G401 (cell line): ENCODE results near the gene GOLGA8B. TPM values are rescaled to one million over a fixed set of nuclear protein-coding genes. Genes with fewer than 3 reads are reported as not detected.
"Not testable (repeated sequence)": the region's sequence is repeated elsewhere in the genome, so short reads cannot be mapped to it uniquely, and the experiment has no call there.

Source experiments
- DNase-seq: peaks from one replicate; pipeline ENCODE4 v3.0.0-alpha.2; 2015; ENCODE audit warnings: low spot score
- in situ Hi-C: cut with HindIII; loops from 2 replicates; pipeline ENCODE4 v1.10.0; 2016; ENCODE audit warnings: low sequenced_read_pairs, mixed read lengths
- total RNA-seq: library from RNA; depleted of rRNA; stranded (reverse); fragments of >200 nt; shearing (Covaris generic); gene quantifications from 2 replicates; pipeline ENCODE4 v1.2.3, GENCODE V29; 2014; rRNA removed

GOLGA8B gene
- total RNA-seq, result 13.7 and 51.3 TPM in 2 replicates

DNA sequence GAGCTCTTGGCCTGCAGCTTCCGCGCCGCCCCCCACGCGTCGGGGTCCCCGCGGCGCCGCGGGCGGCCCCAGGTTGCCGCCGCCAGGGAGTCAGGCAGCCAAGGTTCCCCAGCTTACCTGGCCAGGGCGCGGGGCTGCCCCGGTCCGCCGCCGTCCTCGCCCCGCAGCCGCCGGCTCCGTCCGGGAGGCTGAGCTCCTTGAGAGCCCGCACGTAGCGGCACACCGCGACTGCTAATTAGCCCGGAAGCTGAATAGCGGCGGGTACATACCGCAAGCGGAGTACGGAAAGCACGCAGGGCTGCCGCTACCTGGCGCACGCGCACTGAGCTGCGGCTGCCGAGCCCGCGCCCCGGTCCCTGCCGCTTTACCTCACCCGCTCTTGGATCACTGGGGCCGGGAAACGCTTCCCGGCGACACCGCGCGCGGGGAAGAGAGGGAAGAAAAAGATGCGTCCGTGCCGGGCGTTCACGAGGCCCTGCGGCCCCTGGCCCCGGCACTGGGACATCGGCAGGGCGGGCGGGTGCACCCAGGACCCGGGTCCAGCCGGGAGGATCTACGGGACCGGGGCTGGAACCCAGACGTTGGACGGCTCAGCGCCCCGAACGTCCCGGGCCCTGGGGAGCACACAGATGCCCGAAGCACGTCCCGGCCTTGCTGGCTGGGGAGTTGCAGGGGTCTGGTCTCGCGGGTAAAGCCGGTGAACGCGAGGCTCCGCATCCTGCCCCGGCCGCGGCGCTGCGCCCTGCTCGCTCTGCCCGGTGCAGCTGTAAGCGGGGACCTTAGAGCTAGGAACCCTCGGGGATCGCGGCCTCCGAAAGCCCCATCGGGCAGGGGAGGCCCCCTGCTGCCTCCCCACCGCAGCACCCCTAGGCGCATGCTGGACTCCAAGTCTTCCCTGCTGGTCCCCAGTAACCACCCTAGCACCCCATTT is at the start of gene GOLGA8B:
TSS of gene GOLGA8B (minus strand) at position 253 of the 931 bp plus-strand sequence. CDS start 47,739 bp downstream, outside the sequence.
- DNase-seq, result peak; percentile 85
- in situ Hi-C loops, result no loop called here

- in situ Hi-C loops, DNase-seq: not testable (repeated sequence)
Measured at GRCh38 chr15:34633165-34633564, 49.7 kb upstream of the GOLGA8B start.

GRCh38 chr15:34628577-34629152 is 45.2 kb upstream of the GOLGA8B start:
- DNase-seq, result no peak
- in situ Hi-C loops, result no loop called here

DNA sequence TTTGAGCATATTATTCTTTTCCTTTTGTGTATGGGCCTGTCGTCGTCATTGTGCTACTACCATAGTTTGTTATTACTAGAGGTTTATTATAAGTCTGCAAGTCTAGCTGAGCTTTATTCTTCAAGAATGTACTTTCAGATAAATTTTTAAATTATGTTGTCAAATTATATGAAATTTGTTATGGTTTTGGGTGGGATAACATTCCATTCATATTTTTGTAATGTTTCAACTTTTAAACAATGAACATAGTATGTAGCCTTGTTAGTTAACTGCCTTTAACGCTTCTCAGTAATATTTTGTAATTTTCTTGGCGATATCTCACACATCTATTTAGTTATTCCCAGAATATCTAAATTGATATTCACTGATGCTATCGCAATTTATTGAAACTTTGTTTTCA is 41.6 kb upstream of the GOLGA8B start:
- DNase-seq, result no peak
- in situ Hi-C loops, result no loop called here

DNA sequence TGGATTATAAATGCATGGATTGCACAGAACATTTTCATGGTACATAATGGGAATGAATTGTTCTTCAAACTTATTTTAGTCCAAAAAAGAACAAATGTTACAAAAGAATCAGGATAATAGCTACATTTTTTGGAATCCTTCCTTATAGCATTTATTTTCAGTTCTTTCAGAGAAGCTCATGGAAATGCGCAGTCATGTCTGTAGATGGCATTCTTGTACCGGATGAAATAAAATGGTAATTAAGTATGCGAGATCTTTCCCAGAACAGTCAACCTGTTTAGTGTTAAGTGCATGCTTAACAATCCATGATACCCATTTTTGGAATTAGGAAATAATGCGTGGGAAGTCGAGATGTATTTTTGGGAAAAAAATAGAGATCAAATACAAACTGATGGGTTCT is 38.2 kb upstream of the GOLGA8B start:
- peak; percentile 45 for DNase-seq
- in situ Hi-C loops, result no loop called here

GRCh38 chr15:34620814-34621213 is 37.4 kb upstream of the GOLGA8B start:
- DNase-seq, result no peak
- in situ Hi-C loops, result no loop called here

DNA sequence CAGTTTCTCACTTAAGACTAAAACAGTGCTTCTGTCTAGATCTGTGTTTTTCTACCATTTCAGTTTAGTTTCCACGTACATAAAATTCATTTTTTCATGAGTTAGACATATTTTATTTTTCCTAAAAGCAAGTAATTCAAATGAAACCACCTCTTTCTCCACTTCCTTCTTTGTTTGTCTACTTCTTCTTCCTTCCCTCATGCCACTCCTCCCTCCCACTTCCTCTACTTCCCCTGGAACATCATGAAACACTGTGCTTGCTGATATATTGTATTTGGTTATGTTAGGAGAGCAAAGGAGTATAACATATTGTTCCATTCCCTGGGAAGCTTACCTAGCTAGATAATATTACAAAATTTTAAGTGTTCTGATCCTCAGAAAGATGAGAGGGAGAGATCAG is 36.7 kb upstream of the GOLGA8B start:
- DNase-seq, result no peak
- in situ Hi-C loops, result no loop called here

GRCh38 chr15:34619151-34619550 is 35.7 kb upstream of the GOLGA8B start:
- in situ Hi-C loops, result no loop called here
- no peak for DNase-seq

GRCh38 chr15:34618073-34618472 is 34.6 kb upstream of the GOLGA8B start:
- in situ Hi-C loops, result no loop called here
- no peak for DNase-seq

GRCh38 chr15:34616613-34617012 is 33.2 kb upstream of the GOLGA8B start:
- peak; percentile 42 for DNase-seq
- in situ Hi-C loops, result no loop called here

- in situ Hi-C loops, result no loop called here
- no peak for DNase-seq
Measured at GRCh38 chr15:34613997-34614396, 30.5 kb upstream of the GOLGA8B start.

- DNase-seq, result no peak
- in situ Hi-C loops, result no loop called here
Measured at GRCh38 chr15:34613301-34613700, 29.9 kb upstream of the GOLGA8B start.

DNA sequence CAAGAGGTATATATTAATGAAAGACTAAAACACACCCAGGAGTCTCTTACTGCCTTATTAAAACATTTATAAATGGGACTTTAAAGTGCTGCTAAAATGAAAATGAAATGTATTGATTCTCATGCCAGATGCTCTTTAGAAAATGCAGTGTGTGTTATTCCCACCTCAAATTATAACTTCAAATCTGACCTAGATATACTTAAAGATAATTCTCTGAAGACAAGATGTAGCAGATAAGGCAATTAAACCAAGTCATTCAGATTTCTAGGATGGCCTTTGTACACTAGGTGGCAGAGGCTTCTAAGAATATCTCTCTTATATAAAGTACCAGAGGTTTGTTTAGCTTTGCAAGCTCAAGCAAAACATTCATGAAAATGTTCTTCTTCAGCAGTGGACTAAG is 26.9 kb upstream of the GOLGA8B start:
- DNase-seq, result peak; percentile 19
- in situ Hi-C loops, result no loop called here

DNA sequence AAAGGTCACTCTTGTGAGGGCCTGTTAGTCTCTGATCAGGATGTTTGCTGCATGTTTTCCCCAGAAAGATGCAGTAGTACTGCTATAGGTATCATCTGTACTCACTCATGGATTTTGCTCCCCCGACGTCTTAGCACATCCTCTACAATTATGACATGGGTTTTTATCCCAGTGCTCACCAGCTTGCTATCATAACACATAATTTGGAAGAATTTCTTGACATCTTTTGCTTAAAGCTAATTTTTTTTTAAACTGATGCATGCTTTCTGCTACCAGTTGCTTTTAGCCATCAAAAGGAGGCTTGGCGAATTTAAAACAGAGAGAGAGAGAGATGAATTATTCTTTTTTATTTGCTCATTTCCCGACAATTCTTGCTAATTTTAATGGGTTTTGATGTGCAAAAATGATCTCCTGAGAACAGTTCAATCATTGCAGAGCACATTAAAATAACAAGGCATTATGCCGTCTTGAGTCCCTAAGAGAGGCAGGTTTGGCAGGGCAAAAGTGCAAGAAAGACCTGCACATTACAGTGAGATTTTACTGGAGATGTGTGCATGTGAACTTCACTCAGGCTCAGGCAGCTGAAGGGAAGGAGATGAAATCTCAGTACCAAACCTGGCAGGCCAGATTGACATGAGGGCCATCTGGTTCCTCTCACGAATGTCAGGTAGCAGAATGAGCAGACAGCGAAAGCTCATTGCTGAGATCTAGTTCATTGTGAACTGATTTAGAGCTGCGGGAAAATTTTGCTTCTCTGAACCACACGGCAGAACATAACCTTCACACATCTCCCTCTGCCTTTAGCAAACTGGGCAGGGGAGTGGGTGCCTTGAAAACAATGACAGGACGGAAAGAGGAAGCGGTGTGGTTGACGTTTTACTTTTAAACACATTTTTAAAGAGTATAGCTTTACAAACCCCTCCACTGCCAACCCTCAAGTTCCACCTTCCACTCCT is 25.9 kb upstream of the GOLGA8B start:
- in situ Hi-C loops, result no loop called here
- DNase-seq, result peak; percentile 59

GRCh38 chr15:34608517-34608916 is 25.1 kb upstream of the GOLGA8B start:
- in situ Hi-C loops, result no loop called here
- DNase-seq, result no peak

- DNase-seq, result no peak
- in situ Hi-C loops, result no loop called here
Measured at GRCh38 chr15:34607832-34608231, 24.4 kb upstream of the GOLGA8B start.

DNA sequence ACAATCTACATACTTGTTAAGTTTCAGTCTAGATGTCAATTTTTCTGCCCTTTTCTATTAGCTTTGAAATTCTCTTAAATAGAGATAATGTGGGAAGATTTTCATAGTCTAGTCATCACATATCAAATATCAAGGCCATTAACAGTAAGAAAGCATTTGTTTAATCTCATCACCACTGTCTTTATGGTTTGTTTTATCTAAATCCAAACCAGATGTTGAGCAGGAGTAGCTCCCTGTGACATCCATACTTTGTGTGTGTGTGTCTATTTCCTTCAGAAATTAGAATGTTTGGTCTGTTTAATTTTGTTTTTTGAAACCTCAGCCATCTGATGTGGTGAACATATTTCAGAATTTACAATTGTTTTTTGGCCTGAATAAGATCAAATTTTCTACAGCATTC is 23.1 kb upstream of the GOLGA8B start:
- in situ Hi-C loops, result no loop called here
- no peak for DNase-seq

DNA sequence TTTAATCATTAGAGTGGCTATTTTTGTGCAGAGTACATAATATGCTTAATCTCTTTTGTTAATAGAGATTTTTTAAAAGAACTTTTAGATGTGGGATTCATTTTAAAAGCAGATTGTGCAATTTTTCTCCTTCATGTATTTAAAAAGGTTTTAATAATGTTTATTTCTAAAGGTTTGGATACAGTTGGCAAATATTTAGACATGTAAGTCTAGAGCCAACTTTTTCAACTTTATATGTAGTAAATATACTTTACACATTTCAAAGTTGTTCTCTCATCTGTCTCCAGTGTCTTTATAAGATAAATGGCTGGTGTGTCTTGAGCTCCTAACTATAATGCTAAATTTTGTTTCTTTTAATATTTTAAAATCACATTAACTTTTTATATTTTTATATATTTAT is 22.7 kb upstream of the GOLGA8B start:
- in situ Hi-C loops, result no loop called here

DNA sequence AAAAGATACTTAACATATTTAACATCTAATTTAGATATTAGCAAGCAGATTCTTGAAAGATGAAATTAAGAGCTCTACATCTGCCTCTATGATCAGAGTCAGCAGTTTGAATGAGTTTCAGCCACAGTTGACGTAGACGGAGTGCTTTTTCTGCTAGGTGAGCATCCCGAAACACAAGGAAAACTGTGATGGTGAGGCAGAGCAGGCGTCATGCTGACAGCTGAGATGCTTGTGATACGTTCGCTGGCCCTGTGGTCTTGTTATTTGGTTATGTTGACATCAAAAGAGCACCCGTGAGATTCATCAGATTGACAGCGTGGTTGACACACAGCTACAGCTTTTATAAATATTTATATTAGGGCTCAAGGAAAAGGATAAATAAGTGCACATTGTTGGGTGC is 19.6 kb upstream of the GOLGA8B start:
- no peak for DNase-seq
- in situ Hi-C loops, result no loop called here

More for the DNA sequence above, 22.7 kb upstream of the GOLGA8B start:
- no peak for DNase-seq
